Esophagus squamous epithelium (tissue), 5 donors: Measurements from ENCODE around the gene TRPC3. TPM values are rescaled to one million over a fixed set of nuclear protein-coding genes. Genes with fewer than 3 reads are reported as not detected.

ENCODE experiments used
- DNase-seq: peaks from one replicate; lab custom pipeline; 2025; lab: John Stamatoyannopoulos, UW
- H3K27ac ChIP-seq, 4 donors: fragments of 200-600 bp; sonication (generic); one replicate each; pipeline ENCODE4 v1.5.1; 2016 to 2019; ENCODE audit warnings: mild to moderate bottlenecking in 1 of 4
- H3K27me3 ChIP-seq, 4 donors: fragments of 200-600 bp; sonication (generic); 1 replicate in 3 of 4; 2 replicates in 1 of 4; pipeline versions ENCODE4 v1.5.1 to v1.6.0; 2017 to 2021; ENCODE audit warnings: antibody characterized with exemption in 1 of 4
- H3K36me3 ChIP-seq, 3 donors: fragments of 200-600 bp; sonication (generic); one replicate each; pipeline ENCODE4 v1.5.1; 2016 to 2019
- H3K4me1 ChIP-seq, 3 donors: fragments of 200-600 bp; sonication (generic); one replicate each; pipeline ENCODE4 v1.5.1; 2017 to 2019
- H3K4me3 ChIP-seq, 4 donors: fragments of 200-600 bp; sonication (generic); 1 replicate in 3 of 4; 2 replicates in 1 of 4; pipeline ENCODE4 v1.5.1; 2016 to 2019; ENCODE audit warnings: mild to moderate bottlenecking in 2 of 4, moderate library complexity in 1 of 4
- H3K9me3 ChIP-seq, 3 donors: fragments of 200-600 bp; sonication (generic); one replicate each; pipeline ENCODE4 v1.5.1; 2016 to 2019
- CTCF ChIP-seq, 6 experiments: fragments of 450-650 bp in 4 of 6; fragments of 200-600 bp in 2 of 6; sonication (generic) in 2 of 6; IDR thresholded peaks; one replicate each; pipeline ENCODE4 v1.5.1; 2016 to 2019; ENCODE audit warnings: antibody characterized with exemption in 6 of 6, mild to moderate bottlenecking in 4 of 6, moderate library complexity in 4 of 6
- POLR2A ChIP-seq, 4 donors: fragments of 450-650 bp; IDR thresholded peaks; one replicate each; pipeline ENCODE4 v1.6.1; 2017; ENCODE audit warnings: antibody characterized with exemption in 4 of 4, mild to moderate bottlenecking in 4 of 4, moderate library complexity in 3 of 4
- WGBS, 2 donors: methylation state at CpG; one replicate each; pipeline ENCODE4 v1.1.5; 2018; 5-methylcytosine and 5-hydroxymethylcytosine counted together
- intact Hi-C: fragments of 100-400 bp; cut with DNase I; formaldehyde crosslinking; loops from one replicate; pipeline ENCODE4 v1.15.0; 2022
- total RNA-seq, 4 donors: library from RNA; depleted of rRNA; stranded (reverse); fragments of >200 nt; gene quantifications; one replicate each; pipeline ENCODE4 v1.1.0, GENCODE V29; 2016
- donor health status: DM: yes; HTN: yes; CAD: no.

The TRPC3 gene
- under 1 TPM in 2 of 4 donors, not detected in 2; 0.09 to 0.19 TPM for total RNA-seq

- Histone ChIP-seq H3K4me3 (peak within 1 kb of the TSS; percentile 40 to 71 (median 52)), H3K27me3 (peaks cover 0 to 76% (median 6%) of the 10 kb centered on the region in 4 donors), H3K4me1 (peaks cover 7 to 27% (median 10%) of the 10 kb centered on the region in 3 donors), H3K9me3 (no peaks in the 10 kb centered on the region), H3K27ac (peak within 1 kb of the TSS in 2 of 4 donors; percentile 0 to 59), H3K36me3 (no peaks in the 10 kb centered on the region)
- DNase-seq: no peak
- 0% methylated on average over 7 to 8 of the region's 69 CpGs for WGBS, 2 donors
- intact Hi-C loops: no loop called here
- TF ChIP-seq CTCF (IDR thresholded peaks at IDR 0.05) (no peak), POLR2A (IDR thresholded peaks at IDR 0.05) (no peak)
Observed at GRCh38 chr4:121951521-121952110, at the start of gene TRPC3. Gene TRPC3, minus strand, starts transcription at chr4:121952060. Its CDS starts 380 bp downstream, at chr4:121951680.

DNA sequence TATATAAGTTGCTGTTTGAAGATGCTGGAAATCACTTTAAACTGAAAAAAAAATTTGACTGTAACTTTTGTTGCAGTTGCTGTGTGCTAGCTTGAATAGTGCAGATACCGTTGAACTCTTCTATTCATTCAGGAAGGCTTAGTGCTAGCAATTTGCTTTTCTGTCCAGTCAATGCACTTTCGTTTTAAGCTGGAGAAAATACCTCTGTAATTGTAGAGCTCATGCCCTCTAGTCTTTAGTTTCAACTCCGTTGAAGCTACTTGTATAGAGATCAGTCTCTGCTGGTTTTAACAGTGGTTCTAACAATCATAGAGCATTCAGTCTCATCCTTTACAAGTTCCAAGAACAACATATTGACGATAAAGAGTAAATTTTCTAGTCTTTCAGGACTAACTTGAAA, 49.0 kb upstream of the TRPC3 start:
- Histone ChIP-seq H3K27ac (no peak overlapping the region), H3K27me3 (peaks cover 0 to 11% (median 0%) of the 10 kb centered on the region in 4 donors), H3K4me1 (no peaks in the 10 kb centered on the region), H3K9me3 (no peaks in the 10 kb centered on the region), H3K4me3 (no peak overlapping the region), H3K36me3 (no peaks in the 10 kb centered on the region)
- TF ChIP-seq CTCF (IDR thresholded peaks at IDR 0.05) (no peak), POLR2A (IDR thresholded peaks at IDR 0.05) (no peak)
- intact Hi-C loops: no loop called here
- no peak for DNase-seq
- WGBS, 2 donors: 32% methylated on average over 4 of the region's 4 CpGs

GRCh38 chr4:121998024-121998423, 46.2 kb upstream of the TRPC3 start:
- no peak for DNase-seq
- no peak overlapping the region for H3K4me3 ChIP-seq
- H3K4me1 ChIP-seq: no peaks in the 10 kb centered on the region
- intact Hi-C loops: no loop called here
- H3K27ac ChIP-seq: no peak overlapping the region
- no peaks in the 10 kb centered on the region for H3K36me3 ChIP-seq
- WGBS, 2 donors: 60 to 64% methylated on average over 3 of the region's 4 CpGs
- TF ChIP-seq CTCF (IDR thresholded peaks at IDR 0.05) (no peak), POLR2A (IDR thresholded peaks at IDR 0.05) (no peak)
- H3K9me3 ChIP-seq: no peaks in the 10 kb centered on the region
- H3K27me3 ChIP-seq: peaks cover 0 to 11% (median 0%) of the 10 kb centered on the region in 4 donors

GRCh38 chr4:121995790-121996537, 44.1 kb upstream of the TRPC3 start:
- no peaks in the 10 kb centered on the region for H3K36me3 ChIP-seq
- DNase-seq: no peak
- intact Hi-C loops: no loop called here
- WGBS, 2 donors: 37 to 40% methylated on average over 3 of the region's 3 CpGs
- H3K4me1 ChIP-seq: no peaks in the 10 kb centered on the region
- no peak overlapping the region for H3K4me3 ChIP-seq
- no peaks in the 10 kb centered on the region for H3K9me3 ChIP-seq
- H3K27ac ChIP-seq: no peak overlapping the region
- peaks cover 0 to 5% (median 0%) of the 10 kb centered on the region in 4 donors for H3K27me3 ChIP-seq
- TF ChIP-seq POLR2A (IDR thresholded peaks at IDR 0.05) (no peak), CTCF (IDR thresholded peaks at IDR 0.05) (no peak)

GRCh38 chr4:121991968-121992367, 40.1 kb upstream of the TRPC3 start:
- H3K9me3 ChIP-seq: no peaks in the 10 kb centered on the region
- no peak for DNase-seq
- no peaks in the 10 kb centered on the region for H3K27me3 ChIP-seq
- H3K4me3 ChIP-seq: no peak overlapping the region
- no peaks in the 10 kb centered on the region for H3K4me1 ChIP-seq
- H3K36me3 ChIP-seq: no peaks in the 10 kb centered on the region
- no peak for TF ChIP-seq CTCF (IDR thresholded peaks at IDR 0.05)
- TF ChIP-seq POLR2A (IDR thresholded peaks at IDR 0.05): no peak
- no peak overlapping the region for H3K27ac ChIP-seq
- intact Hi-C loops: no loop called here
